ENCODE results near the gene TMEM191C.
"Not testable (repeated sequence)": the region's sequence is repeated elsewhere in the genome, so short reads cannot be mapped to it uniquely, and the experiment has no call there.

TMEM191C gene

GRCh38 chr22:21446128-21446826, 20.9 kb upstream of the TMEM191C start:
- no peak for DNase-seq

GRCh38 chr22:21446827-21447690, 20.1 kb upstream of the TMEM191C start:
- no peak for DNase-seq

DNA sequence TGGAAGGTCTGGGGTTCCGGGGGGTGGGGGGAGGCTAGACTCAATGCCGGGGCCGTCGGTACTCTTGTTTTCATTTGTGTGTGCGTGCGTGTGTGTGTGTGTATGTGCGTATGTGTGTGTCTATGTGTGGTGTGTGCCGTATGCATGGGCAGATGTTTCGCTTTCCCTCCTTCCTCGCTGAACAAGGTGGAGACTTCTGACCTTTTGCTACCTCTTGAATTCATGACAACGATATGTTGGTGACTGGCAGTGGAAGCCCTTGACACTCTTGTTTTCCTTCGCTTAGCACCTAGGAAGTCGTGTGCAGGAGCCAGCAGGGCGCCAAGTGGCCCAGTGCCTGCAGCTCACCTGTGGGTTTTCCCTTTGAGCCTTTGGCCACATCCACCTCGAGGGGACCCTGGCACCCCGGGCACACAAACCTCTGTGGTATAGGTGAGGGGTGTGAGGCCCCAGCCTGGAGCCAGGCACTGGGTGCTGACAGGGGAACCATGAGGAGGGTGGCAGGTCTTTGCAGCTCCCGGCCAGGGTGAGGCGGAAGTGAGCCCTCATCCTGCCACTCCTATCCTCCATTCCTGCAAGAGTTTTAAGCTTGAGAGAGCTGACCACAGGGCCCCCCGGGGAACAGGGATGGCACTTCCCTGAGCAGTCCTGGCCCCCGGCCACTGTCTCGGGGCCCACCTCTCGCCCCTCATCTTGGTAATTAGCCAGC, 19.3 kb upstream of the TMEM191C start:
- DNase-seq = no peak

DNA sequence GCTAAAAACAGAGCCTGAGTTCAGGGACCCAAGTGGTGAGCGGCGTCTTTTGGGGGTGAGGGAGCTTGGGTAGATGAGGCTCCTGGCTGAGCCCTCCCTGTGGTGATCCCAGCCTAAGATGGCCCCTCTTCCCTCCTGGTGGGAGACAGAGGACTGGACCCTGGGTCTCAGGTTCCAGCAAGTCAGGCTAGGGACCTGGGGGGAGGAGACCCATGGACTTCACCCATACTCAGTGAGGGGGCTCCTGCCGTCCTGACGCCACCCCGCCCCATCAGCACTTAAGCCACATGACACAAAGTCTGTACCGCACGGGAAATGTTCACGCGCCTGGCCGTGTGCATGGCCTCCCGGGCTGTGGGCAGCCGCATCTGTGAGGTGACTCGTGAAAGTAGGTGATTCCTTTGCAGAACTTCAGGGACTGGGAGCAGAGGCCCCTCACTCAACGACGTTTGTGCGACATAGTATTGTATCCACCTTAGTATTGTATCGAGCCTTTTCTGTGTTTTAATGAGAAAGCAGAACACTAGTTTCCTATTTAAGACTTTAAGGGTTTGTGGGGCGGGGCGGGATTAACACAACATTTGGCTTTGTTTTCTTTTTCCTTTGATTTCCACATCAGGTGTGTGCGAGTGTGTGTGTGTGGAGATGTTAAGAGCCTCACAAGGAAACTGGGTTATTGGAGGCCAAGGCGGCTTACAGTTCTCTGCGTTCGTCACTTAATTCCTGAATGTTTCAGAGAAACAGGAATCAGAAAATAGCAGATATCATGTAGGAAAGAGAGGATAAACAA, 18.4 kb upstream of the TMEM191C start:
- DNase-seq = no peak

DNA sequence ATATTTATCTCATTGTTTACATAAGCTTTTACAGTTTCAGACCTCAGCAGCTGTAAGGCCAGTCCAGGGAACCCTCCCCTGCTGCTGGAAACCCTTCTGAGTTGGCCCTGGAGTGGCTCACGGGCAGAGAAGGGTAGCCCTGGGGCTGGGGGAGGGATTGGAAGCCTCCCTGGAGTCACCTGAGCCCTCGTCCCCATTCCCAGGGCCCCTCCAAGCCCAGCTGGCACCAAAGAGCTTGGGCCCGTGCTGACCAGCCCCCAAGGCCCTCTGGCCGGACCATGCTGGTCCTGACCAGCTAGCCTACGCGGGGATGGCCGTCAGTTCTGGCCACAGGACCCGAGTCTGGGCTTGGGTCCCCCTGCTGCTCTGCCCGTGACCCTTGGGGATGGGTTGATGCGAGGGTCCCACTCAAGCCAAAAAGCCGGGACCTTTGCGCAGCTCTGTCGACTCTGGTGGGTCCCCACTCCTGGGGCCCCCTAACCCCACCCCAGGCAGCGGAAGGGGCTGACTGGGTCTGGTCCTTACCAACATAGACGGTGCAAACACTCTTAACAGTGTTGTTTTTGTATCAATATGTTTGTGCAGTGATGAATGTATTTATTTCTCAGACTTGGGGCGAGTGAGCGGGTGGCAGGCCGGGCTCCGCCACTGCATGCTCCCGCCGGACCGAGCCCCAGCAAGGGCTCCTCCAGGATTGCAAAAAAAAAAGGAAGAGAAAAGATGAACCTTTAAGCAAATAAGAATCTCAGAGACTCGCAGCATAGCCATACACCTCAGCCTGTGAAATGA, 17.5 kb upstream of the TMEM191C start:
- no peak for DNase-seq

GRCh38 chr22:21450320-21450831, 16.8 kb upstream of the TMEM191C start:
- no peak for DNase-seq

GRCh38 chr22:21450858-21451353, 16.3 kb upstream of the TMEM191C start:
- no peak for DNase-seq

DNA sequence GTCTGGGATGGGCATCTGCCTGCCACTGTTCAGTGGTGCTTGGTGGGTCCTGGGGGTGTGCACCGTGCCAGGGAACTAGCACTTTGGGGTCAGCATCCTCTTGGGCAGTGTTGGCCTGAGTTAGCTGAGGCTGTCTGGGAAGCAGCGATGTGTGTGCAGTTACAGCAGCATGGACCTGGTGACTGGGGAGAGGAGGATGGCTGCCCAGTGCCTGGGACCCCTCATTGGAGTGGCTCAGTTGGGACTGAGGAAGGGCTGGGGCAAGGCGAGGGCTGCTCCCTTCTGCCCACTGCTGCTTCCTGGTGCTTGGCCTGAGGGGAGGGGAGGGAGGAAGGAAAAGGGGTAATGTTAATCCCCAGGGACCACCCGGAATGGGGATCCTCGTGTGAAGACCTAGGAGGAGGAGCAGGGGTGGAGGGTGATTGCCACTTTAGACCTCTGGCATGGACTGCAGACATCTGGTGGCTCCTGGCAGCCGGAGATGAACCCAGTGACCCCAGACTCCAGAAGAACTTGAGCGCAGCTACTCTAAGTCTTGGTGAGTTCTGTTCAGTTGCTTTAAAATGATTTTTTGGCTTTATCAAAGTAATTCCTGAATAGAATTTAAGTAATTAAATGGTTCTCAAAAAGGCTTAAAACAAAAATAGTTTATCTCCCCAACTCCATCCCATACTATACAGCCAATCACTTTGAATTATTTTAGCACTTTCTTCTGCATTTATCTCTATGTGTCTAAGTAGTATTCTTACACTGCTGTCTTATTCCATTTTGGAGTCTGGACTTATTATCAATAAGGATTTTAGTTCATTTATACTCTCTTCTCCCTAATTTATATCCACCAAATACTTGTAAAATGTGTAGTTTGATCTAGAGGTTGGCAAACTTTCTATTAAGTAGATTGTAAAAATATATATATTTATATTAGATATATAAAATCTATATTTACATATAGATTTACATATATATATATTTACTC, 15.4 kb upstream of the TMEM191C start:
- no peak for DNase-seq

DNA sequence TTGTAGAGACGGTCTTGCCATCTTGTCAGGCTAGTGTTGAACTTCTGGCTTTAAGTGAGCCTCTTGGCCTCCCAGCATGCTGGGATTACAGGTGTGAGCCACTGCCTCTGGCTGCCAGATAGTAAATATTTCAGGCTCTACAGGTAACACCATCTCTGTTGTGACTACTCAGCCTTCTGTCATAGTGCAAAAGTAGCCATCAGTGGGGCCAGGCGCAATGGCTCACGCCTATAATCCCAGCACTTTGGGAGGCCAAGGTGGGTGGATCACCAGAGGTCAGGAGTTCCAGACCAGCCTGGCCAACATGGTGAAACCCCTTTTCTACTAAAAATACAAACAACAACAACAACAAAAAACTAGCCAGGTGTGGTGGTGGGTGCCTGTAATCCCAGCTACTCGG, 14.5 kb upstream of the TMEM191C start:
- DNase-seq = not testable (repeated sequence)

- DNase-seq = not testable (repeated sequence)
These were observed 12.2 kb upstream of the TMEM191C start for GRCh38 chr22:21454998-21455333.

DNA sequence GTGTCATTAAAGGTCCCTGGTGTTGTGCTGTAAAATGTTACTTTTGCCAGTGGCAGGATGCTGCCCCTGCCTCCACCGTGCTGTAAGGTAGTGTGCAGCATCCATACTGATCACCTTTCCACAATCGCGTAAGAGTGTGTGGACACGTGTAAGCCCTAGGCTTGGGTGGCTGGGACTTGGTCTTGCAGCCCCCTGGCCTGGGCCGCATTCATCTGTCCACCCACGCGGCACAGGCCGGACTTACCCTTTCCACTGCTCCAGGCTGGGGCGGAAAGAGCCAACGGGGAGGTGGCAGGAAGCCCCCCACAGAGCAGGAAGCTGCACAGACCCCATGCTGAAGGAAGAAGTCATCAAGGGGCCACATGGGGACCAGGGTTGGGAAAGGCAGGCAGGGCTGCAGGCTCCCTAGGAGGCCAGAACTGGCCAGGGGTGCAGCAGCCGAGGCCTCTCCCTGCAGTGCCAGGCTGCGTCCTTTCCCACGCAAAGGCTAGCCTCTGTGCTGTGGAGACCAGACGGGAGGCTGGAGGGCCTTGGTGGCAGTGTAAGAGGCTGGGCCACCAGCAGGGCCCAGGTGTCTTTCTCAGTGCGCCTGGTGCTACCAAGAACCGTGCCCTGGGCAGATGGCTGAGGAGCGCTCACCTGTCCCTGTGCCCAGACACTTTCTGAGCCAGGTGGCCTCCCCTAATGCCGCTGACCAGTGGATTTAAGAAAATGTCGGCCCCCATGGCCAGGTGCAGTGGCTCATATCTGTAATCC, 11.7 kb upstream of the TMEM191C start:
- DNase-seq = no peak

DNA sequence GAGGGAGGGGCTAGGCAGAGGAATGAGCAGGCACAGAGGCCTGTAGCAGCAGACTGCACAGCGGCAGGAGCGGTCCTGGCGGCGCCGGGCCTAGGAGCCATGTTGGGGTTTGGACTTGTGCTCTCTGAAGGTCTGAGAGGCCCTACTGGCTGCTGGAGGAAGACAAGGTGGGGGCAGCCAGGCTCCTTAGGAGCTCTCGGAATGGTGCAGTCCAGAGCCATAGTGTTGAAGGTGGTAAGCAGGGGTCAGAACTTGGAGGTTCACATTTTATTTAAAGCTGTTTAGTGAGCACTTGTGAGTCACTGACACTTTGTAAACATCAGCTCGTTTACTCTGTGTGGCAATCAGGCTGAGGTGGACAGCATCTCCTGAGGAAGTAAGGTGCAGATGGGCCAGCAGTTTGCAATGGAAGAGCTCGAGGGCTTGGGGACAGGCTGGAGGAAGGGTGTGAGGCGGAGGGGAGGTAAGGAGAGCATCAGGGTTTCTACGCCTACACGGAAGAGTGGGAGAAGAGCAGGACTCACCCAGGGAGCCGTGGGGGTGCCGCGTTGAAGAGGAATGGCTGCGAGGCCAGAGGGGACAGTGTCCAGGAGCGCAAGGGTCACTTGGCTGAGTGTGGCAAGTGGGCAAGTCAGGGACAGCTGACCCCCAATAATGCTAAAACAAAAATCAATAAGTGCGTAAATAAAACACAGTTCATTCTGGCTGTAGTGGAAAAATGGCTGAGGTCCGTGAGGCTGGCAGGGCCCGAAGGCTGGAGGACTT, 10.0 kb upstream of the TMEM191C start:
- no peak for DNase-seq

DNA sequence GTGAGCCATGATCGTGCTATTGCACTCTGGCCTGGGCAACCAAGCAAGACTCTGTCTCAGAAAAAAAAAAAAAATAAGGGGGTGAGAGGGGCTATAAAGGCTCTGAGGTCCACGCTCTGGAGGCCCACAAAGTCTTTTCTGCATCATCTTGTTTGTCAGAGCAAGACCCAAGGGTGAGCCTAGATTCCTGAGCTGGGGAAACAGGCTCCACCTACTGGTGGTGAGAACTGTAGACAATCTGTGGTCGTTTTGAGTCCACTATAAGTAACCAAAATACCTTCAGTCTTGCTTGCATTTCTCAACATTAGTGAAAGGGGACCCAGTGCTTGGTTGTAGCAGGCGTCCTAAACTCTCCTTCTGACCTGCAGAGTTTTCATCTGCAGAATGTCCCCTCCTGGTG, 4.5 kb upstream of the TMEM191C start:
- not testable (repeated sequence) for DNase-seq

DNA sequence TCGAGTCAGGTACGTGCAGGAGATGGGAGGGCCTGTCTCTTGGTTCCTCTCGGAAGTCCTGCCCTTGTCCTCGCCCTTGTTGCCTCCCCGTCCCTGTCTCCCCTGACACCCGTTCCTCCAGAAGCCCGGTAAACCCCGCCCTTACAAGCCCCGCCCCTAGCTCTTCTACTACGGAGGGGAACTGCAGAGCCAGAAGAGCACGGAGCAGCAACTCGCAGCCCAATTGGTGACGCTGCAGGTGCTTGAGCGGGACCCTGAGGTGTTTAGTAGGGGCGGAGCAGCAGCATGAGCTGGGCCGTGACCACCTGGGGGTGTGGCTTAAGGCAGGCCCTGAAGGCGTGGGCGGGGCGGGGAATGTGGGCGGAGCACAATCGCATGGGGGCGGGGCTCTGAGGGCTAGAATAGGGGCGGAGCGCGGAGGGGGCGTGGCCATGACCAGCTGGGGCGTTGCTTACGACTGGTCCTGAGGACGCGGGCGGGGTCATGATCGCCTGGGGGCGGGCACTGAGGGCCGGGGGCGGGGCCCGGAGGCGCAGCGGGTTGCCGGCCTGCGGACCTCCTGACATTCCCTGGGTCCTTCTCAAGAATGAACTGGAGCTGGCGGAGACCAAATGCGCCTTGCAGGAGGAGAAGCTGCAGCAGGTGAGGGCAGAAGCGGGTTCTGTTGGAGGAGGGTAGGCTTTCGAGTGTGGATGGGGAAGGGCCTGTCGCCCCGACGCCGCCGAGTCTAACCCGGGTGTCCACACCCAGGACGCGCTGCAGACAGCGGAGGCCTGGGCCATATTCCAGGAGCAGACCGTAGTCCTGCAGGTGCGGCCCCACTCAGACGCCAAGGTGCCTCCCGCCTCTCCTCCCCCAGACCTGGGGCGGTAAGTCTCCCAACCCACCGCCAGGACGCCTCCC, 1.3 kb downstream of the TMEM191C start:
- not testable (repeated sequence) for DNase-seq

DNA sequence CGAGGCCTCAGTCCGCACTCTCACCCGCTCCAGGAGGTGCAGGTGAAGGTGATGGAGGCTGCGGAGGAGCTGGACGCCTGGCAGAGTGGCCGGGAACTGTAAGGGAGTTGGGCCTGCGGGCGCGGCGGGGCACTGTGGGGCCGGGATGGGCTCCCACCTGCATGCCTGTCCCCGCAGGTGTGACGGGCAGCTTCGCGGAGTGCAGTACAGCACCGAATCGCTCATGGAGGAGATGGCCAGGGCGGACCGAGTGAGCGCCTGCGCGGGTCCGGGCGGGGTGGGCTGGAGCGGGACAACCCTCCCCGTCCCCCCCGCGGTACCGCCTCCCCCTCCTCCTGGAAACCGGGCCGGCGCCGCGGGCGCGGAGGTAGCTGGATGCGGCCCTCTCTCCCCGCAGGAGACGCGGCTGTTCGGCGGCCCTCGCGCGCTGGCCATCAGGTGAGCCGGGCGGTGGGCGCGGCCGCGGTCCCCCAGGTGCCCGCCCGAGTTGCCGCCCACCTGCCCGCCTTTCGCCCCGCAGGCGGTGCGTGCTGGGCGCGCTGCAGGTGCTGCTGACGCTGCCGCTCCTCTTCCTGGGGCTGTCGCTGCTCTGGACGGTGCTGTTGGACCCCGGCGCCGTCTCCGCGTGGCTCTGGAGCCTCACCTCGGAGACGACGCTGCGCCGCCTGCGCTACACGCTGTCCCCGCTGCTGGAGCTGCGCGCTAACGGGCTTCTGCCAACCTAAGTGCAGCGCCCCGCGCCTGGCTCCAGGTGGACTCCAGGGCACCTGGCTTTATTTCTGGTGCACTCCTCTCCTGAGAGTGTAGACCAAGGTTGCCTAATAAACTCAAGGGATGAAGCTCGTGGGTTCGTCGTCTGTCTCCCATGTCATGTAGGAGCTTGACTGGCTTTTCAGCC, 2.2 kb downstream of the TMEM191C start:
- DNase-seq = not testable (repeated sequence)

DNA sequence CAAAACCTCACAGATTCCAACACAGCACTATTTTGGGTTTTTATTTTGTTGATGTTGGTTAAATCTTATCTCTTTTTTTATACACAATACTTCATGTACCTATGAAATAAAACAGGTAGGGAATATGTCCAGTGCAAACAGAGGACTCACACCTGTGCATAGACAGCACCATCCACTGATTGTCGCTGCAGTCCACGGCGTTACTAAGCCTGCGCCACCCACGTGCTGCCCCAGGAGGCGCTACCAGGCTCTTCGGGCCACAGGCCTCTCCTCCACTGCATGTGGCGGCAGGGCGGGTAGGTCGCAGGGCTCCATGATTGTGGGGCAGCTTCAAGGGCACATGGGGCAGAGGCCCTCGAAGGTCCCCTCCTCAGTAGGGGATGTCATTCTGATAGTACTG, 5.8 kb downstream of the TMEM191C start:
- not testable (repeated sequence) for DNase-seq

GRCh38 chr22:21473664-21474063, 6.5 kb downstream of the TMEM191C start:
- DNase-seq = not testable (repeated sequence)

Data from T1000 (cell line).